HG03469 (cell line): ENCODE measurements around the gene PDIA5.

Experiments
- ATAC-seq: cut with Tn5 transposase; IDR thresholded peaks from one replicate; pipeline ENCODE4 v1.9.1; 2021; ENCODE audit warnings: mild to moderate bottlenecking, moderate library complexity, moderate number of reproducible peaks; ENCODE audit not compliant: unreplicated experiment

The PDIA5 gene

DNA sequence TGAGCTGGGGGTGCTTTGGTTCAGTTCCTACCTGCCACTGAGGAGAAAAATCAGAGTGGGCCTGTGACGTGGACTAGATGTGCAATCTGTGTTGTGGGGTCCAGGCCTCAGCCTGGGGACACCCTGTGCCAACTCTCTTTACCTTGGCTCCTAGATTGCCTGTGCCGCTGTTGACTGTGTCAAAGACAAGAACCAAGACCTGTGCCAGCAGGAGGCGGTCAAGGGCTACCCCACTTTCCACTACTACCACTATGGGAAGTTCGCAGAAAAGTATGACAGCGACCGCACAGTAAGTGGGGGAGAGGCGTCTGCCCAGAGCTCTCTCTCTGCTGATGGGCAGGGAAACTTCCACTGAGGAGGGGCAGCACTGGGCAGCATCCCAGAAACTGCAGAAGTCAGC is 94.3 kb downstream of the PDIA5 start:
- ATAC-seq: no peak

DNA sequence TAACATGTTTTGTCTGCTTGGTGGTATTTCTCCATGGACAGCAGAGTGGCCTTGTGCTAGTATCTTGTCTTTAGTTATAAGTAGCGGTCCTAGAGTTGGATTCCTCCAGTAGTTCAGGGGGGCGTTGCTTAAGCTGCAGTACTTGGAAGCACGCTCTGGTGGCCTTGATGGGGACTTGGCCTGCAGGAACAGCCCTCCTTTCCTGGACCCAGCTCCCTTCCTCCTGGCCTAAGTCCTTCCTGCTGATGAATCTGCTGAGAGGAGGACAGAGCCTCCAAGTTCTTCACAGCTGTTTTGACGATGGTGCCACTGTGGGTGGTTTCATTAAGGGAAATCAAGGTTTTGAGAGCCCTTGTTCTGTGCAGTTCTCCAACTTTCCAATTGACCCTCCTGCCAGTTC is 96.3 kb downstream of the PDIA5 start:
- ATAC-seq: no peak

DNA sequence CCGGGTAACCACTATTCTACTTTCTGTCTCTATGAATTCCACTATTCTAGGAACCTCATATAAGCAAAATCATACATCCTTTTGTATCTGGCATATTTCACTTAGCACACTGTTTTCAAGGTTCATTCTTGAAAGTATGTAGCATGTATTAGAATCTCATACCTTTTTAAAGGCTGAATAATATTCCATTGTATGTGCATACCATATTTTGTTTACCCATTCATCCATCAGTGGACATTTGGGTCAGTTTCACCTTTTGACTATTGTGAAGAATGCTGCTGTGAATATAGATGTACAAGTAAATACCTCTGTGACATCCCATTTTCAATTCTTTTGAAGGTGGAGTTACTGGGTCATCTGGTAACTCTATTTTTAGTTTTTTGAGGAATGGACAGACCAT is 98.3 kb downstream of the PDIA5 start:
- ATAC-seq: no peak

DNA sequence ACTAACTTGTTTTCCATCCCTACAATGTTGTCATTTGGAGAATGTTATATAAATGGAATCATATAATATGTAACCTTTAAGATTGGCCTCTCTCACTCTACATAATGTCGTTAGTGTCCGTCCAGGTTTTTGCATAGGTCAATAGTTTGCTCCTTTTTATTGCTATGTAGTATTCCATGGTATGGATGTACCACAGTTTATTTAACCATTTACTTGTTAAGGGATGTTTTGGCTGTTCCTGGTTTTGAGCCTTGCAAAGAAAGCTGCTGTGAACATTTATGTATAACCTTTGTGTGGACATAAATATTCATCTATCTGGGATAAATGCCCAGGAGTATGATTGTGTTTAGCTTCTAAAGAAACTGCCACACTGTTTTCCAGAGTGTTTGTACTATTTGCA is 100.9 kb downstream of the PDIA5 start:
- ATAC-seq: no peak

DNA sequence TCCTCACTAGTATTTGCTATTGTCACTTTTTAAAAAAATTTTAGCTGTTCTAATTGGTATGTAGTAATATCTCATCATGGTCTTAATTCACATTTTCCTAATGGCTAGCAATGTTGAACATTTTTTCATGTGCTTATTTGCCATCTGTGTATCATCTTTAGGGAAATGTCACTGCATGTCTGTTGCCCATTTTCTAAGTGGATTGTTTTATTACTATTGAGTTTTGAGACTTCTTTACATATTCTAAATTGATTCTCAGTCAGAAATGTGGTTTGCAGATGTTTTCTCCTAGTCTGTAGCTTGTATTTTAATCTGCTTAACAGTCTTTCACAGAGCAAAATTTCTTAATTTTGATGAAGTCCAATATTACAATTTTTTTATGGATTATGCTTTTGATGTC is 101.3 kb downstream of the PDIA5 start:
- ATAC-seq: no peak

DNA sequence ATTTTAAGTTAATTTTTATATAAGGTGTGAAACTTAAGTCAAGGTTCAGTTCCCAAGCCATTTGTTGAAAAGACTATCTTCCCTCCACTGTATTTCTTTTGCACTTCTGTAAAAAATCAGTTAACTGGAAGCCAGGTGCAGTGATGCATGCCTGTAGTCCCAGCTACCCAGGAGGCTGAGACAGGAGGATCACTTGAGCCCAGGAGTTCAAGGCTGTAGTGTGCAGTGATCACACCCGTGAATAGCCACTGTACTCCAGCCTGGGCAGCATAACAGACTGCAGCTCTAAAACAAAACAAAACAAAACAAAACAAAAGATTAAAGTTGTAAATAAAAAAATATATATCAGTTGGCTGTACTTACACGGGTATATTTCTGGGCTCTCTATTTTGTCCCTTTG is 101.8 kb downstream of the PDIA5 start:
- ATAC-seq: no peak

DNA sequence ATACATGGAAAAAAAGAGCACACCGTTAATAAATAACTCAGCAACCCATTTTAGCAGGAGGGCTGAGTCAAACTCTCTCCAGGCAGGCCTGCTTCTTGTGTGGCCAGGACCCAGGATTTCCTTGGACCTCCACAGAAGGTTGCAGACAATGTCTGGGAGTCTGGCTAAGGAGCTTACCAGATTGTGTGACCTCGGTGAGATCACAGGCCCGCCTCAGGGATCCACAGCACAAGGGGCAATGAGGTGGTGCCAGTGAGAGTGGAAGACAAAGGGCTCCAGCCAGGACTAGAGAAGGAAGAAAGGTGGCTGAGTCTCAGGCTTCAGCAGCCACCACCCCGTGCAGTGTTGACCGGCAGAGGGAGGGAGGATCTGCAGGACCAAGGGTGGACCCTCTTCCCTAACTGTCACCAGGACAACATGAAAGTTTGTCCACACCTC is 102.7 kb downstream of the PDIA5 start:
- ATAC-seq: no peak

DNA sequence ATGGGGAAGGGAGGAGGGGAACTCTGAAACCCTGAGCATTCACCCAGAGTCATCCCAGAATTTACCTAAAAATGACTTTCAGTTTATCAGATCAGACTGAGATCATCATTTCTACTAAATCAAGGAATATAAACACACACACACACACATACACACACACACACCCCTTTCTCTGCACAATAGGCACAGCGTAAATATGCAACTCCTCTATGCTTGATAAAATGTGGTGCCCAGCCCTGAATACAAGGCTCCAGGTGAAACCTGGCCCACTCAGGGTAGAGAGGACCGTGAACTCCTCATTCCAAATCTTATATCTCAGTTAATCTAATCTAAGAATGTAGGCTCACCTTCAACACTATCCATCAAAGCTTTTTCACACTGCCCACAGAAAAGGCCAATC is 103.1 kb downstream of the PDIA5 start:
- no peak for ATAC-seq

DNA sequence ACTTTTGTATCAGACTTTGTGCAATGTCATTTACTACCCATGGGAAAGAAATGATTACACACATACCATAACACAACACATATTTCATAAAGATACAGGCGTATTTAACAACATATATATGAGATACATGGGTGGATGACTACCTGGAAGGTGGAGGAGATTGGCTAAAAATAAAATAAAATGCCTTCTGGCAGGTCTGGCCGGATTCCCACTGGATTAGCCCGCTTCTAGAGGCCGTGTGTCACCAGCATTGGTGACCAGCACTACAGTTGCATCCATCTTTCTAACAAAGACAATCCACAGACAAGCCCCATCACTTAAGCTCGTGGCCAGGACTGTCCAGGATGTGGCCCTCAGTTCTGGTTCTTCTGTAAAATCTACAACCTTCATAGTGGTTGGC is 114.0 kb downstream of the PDIA5 start:
- no peak for ATAC-seq

DNA sequence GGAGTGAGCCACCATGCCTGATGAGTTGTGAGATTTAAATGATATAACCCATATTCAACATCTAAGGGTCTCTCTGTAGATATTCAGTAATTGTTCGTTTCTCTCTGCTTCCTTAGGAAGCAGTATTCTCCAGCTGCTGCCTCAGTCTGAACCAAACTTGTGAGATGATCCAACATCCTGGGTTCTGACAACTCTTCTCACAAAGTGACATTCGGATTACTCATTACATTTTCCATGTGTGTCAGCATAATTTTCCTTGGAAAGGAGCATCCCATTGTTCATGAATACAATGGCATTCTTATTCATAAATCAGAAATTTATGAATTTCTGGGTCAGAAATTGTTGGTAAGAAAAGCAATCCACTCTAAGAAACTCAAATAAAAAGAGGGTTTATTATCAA is 119.9 kb downstream of the PDIA5 start:
- ATAC-seq: no peak

DNA sequence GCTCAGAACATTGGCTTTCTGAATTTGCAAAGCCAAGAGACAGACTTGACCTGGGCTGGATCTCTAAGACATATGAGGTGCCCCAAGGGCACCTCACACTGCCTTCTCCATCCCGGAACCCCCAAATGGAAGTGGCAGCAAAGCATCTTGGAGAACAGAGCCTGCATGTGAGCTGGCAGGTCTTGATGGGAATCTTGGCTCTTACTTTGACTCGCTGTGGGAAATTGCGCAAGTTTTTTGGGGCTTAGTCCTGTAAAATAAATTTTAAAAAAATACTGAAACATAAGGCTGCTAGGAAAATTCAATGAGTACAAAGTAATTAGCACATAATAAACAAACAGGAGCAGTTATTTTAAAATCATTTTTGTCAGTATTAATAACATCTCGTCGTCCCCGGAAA is 121.2 kb downstream of the PDIA5 start:
- ATAC-seq: no peak

DNA sequence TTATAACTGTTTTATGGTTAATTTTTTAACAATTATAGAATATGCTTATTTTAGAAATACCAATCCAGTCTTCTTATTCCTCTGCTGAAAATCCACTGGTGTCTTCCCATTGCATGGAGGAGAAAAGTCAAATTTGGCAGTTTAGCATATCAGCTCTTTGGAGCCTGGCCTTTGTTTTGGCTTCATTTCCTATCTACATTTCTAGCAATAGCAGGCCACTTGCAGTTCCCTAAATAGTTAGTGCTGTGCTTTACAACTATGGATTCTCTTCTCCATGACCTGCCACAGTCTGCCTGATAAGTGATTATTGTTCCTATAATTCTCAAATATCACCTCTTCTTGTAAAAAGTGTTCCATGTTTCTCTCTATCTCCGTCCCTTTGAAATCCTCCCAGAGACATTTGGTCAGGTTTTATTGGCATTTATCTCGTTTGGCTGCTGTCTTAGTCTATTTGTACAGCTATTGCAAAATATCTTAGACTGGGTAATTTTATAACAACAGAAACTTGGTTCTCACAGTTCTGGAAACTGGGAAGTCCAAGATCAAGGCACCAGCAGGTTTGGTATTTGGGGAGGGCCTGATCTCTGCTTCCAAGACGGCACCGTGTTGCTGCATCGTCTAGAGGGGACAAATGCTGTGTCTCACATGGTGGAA is 126.8 kb downstream of the PDIA5 start:
- no peak for ATAC-seq

DNA sequence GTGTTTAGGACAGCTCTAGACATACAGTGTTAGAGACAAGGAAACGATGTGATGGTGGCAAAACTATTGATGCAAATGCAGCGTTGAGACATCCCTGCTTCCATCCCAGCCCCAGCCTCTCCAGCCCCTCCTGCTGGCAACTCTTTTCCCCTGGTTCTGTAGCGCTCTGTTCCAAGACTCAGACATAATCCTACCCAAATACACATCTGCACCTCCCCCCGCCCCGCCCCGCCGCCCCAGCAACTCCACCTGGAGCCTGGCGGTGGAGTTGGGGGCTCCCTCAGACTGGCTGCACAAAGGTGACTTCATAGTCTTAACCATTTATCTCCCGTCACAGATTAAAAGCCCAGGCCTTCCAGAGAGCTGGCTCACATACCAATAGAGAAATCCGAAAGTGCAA is 127.7 kb downstream of the PDIA5 start:
- no peak for ATAC-seq

DNA sequence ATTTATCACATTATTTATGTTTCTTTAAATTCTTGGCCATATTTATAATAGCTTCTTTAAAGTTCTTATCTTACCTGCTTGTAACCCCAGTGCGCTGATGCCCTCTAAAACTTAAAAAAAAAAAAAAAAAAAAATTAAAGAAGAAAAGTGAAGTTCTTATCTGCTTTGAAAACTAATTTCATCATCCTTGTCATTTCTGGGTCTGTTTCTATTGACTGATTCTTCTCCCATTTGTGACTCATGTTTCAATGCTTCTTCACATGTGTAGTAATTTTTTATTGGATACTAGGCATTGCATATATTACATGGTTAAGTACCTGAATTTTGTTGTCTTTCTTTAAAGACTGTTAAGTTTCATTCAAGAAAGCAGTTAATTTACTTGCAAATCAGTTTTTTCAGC is 131.5 kb downstream of the PDIA5 start:
- ATAC-seq: no peak

DNA sequence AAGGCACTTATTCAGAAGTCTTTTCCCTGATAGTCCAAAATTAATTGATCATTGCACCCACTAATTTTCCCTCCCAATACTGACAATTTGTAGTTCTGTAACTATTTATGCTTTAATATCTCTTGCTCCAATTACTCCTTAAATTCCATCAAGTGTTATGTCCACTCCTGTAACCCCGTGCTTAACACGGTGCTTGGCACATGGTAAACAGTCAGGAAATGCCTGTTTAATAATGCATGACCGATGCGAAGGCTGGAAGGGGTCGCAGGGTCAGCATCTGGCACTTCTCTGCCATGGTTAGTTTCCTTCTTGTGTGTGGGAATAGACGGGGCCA is 134.4 kb downstream of the PDIA5 start:
- ATAC-seq: no peak

DNA sequence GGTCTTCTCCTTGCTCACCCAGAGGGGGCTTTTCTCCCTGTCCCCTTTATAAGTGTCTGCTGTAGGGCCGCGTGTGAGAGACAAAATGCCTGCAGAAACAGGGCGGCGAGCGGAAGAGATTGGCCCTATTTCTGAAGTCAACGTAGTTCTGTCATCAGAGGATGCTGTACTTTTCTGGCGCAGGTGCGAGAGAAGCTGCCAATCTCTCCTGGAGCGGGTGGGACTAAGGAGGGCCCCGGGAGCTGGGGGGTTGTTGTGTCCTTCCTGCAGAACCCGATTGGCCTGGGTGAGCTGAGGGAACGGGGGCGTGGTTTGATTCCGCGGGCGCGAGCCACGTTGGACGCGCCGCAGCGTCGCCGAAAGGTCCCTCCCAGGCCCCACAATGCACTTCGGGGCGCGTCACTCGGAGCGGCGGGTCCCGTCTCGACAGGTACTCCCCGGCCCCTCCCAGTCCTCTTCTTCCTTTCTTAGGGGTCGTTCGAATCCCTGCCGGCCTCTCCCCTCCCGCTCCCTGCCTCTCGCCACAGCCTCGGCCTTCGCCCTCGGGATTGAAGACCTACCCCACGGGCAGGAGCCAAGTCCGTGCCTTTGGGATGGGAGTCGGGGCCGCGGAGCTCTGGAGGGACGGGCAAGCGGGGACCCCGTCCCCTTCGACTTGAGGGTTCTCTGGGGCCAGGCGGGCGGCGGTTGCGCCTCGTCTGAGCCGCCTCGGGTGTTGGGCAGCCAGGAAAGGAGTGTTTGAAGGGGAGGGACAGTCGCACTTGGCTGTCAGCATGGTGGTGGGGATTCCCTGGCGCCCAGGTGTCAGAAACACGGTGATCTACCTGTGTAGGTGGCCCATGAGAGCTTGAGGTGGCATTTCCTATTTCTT is 135.0 kb downstream of the PDIA5 start, which contains the start of gene SEC22A:
Gene SEC22A, plus strand, starts transcription at position 387 of the 871 bp plus-strand sequence. CDS start 7,275 bp downstream, outside the sequence.
- peak; percentile 85 for ATAC-seq

DNA sequence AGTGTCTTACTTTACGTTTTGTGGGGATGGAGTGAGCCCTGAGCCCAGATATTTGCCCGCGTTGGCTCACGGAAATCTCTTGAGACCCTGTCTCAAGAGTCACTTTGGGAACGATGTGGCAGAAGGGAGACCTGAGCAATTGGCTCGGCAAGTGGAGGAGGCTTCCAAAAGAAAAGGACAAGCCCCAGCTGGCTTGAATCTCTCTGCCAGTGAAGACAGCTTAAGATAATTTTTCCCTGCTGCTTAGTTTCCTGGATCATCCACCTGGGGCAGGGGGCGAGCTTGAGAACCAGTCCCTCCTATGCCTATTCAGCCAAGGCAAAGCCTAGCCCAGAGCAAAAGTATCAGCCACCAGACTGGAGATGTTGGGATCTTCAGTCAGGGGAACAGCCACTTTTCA is 135.6 kb downstream of the PDIA5 start:
- no peak for ATAC-seq
